Umbilical cord (tissue), 2 donors: ENCODE results near the gene SHISAL1. TPM values are rescaled to one million over a fixed set of nuclear protein-coding genes. Genes with fewer than 3 reads are reported as not detected.
"Not testable (repeated sequence)": the region's sequence is repeated elsewhere in the genome, so short reads cannot be mapped to it uniquely, and the experiment has no call there.

Experiments
- DNase-seq: peaks from one replicate; pipeline ENCODE4 v3.0.0-alpha.2; 2015; ENCODE audit warnings: low spot score
- total RNA-seq: library from RNA; depleted of rRNA; stranded (reverse); fragments of >200 nt; gene quantifications from one replicate; pipeline ENCODE4 v1.2.3, GENCODE V29; 2014; ENCODE audit warnings: low replicate concordance; ENCODE audit not compliant: insufficient read depth

The SHISAL1 gene
- total RNA-seq, 1 donor from 2014 or later: 3.9 TPM

- DNase-seq: no peak
Measured at GRCh38 chr22:44261164-44261860, 51.4 kb downstream of the SHISAL1 start.

GRCh38 chr22:44260216-44261035, 52.3 kb downstream of the SHISAL1 start:
- DNase-seq: no peak

GRCh38 chr22:44259366-44260215, 53.2 kb downstream of the SHISAL1 start:
- no peak for DNase-seq

- DNase-seq: no peak
Measured at GRCh38 chr22:44256556-44257485, 55.9 kb downstream of the SHISAL1 start.

GRCh38 chr22:44256085-44256484, 56.7 kb downstream of the SHISAL1 start:
- no peak for DNase-seq

DNA sequence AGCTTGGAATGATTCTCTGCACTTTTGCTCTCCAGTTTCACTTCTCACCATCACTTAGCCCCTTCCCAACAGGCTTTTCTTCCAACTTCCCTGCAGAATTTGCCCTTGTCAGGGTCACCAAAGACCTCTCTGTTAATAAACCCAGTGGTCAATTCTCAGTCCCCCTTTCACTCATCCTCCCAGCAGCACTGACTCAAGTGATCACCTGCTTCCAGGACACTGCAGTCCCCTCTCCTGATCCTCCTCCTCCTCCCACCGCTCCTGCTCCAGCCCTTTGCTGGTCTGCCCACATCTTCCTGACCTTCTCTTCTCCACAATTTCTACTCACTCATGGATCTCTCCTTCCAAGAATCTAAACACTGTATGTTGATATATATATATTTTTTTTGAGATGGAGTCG, 57.9 kb downstream of the SHISAL1 start:
- no peak for DNase-seq

DNA sequence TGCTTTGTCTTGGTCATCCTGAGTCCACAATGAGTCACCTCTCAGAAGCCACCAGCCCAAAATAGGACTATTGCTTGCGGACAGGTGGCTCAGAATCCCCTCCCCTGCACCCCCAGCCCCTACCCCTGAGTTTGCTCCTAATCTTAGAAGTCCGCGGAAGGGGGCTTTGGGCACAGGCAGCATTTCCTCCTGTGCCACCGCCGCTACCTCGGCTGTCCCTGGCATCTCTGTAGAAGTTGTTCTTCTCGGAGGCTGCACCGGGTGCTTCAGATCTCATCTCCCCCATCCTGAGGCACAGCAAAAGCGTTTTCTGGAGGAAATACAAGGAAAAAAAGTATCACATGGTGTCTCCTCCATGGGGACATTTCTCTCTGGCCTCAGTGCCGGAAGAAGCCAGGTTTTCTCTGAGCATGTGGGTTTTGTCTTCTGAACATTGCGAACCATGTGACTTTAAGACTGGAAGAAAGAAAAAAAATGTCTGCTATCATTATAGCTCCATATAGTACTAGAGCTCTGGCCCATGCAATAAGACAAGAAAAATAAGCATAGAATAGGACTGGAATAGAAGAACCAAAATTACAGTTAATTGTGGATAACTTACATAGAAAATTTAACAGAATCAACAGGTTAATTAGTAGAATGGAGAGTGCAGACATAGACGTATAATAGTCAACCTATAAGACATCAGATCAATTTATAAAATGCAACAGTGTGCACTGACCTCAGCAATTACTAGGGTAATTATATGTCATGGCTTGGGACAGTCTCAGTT, 63.2 kb downstream of the SHISAL1 start:
- no peak for DNase-seq

GRCh38 chr22:44248926-44249325, 63.8 kb downstream of the SHISAL1 start:
- DNase-seq: no peak

GRCh38 chr22:44247923-44248892, 64.5 kb downstream of the SHISAL1 start:
- no peak for DNase-seq

- DNase-seq: no peak
Measured at GRCh38 chr22:44247346-44247745, 65.4 kb downstream of the SHISAL1 start.

DNA sequence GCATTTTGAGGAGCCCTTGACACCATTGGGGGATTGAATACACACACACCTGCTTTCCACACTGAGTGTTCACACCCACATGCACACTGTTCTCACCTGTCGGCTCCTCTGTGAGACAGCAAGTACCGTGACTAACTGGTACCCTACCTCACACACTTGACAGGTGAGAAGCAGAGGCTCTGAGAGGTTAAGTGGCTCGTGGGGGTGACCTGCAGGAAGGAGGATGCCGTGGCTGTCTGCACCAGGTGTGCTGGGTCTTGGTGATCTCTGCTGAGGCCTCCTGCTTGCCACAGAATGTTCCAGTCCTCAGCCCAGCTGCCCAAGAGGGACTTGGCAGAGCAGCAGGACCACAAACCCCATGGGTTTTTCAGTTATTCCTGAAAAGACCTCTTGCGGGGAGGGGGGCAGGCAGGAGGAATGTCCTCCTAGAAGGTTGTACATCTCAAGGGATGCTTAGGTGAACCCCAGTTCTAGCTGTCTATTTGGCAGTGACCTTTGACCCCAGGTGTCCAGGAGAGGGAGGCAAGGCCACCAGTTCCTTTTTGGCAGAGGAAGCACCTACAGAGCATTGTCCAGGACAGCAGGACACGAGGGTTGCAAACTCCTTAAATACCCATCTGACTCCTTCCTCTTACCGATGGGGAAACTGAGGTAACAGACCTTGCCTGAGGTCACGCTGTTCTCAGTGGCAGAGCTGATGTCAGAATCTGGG, 66.0 kb downstream of the SHISAL1 start:
- DNase-seq: no peak

DNA sequence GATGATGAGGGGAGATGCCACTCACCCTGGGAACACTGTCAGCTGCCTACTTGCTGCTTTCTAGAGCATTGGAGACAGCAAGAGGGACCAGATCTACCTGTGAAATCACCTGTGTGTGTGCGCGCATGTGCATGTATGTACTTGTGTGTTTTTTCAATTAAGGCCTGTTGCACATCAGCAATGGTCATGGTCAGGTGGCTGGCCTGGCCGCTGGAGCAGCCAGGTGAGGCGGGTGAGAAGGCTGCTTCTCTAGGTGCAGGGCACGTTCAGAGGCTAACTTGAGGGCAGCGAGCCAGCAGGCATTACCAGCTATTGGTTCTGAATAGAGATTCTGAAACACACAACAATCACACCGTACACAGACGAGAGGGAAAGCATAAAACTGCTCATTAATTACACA, 66.9 kb downstream of the SHISAL1 start:
- no peak for DNase-seq

DNA sequence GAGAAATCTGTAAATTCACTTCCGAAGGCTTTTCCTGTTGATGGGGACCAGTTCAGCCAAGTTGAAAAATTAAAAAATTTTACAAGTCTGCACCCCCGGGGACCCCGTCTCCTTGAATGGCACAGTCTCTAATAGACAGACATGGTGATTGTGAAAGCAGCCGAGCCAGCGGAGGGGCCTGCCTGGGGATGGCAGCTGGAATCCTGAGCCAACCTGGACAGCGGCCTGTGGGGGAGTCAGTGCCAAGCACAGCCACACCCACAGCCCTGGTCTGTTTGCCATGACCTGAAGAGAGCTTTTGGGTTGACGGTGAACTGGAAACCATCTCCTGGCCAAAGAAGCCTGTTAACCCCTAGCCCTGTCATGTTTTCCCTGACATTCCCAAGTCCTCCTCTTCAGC, 67.3 kb downstream of the SHISAL1 start:
- DNase-seq: no peak

DNA sequence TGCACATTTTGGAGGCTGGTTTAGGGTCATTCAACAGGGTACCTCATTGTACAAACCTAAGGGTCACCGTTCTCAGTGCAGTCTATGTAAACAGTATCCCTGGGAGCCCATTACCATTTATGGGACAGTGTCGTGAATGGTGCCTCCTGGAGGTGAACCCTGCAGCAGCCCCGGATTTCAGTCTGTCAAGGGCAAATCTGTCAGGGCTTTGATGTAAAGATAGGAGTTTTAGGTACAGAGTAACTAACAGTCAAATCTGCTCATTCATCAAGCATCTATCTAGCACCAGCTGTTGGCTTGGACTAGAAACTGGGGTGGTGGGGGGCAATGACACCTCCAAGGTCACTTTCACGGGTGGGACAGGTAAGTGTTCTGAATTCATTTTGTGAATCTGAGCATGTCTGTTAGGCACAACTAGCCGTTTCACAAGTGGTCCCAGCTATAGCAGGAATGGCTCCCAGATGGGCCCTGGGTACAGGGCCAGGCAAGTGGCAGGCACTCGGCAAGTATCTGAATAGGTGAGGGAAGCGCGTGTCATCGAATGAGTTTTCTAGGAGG, 68.4 kb downstream of the SHISAL1 start:
- no peak for DNase-seq

- no peak for DNase-seq
Measured at GRCh38 chr22:44243761-44244160, 69.0 kb downstream of the SHISAL1 start.

DNA sequence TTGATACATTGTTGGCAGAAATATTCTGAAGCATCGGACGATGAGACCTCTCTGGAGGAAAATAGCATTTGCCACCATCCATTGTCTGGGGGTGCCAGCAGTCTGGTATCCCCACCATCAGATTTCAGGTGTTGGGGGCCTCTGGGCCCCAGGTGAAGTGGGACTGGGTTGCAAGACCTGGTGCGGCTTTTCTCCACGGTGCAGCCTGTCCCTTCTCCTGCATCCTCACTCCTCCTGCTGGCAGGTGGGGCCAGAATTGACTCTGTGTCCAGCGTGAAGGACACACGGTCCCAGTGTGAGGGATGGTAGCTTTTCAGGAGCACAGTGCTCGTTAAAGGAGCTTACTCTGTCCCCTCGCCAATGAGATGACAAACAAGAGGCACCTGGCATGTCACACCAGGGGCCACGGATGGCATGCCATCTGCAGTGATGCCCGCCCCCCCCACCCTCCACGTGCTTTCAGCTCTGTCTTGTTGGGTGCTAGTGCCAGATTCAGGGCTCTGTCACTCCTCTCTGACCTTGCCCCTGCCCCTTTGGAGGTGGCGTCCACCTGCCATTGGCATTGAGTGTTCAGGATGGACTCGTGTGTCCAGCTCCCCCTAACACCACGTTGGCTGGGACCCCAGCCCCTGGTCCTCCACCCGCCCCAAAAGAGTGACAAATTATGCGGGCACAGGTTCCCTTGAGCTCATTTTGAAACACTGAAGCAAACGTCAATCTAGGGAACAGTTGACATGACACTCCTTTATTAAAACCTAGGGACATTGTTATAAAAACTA, 69.6 kb downstream of the SHISAL1 start:
- DNase-seq: no peak

- not testable (repeated sequence) for DNase-seq
Measured at GRCh38 chr22:44241121-44241520, 71.6 kb downstream of the SHISAL1 start.
